ENCODE results near the gene CCDC78.
A peak's percentile ranks its signal among the peaks of the same experiment; 100 is the strongest.
"Not testable (repeated sequence)": the region's sequence is repeated elsewhere in the genome, so short reads cannot be mapped to it uniquely, and the experiment has no call there.

CCDC78 gene

DNA sequence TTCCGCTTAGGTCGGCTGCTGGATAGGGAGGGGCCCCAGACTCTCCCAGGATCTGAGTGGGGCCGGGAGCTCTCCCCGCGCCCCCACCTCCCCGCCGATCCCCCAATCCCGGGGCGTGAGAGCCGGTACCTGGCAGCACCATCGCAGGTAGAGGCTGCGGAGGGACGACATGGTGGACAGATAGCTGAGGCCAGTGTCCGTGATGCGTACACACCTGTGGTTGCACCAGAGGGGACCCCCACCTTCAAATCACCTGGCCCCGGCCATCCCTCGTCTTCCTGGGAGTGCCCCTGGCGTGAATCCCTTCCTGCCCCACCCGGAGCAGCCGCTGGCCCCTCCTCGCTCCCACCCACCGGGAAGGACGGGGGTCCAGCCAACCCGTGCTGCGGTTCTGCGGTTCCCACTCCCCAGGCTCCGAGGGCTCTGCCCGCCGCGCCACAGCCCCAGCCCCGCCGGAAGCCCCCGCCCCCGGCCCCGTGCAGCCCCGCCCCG, 31.3 kb downstream of the CCDC78 start:
- DNase-seq (ENCODE audit: low read depth in 4 of 4, low spot score in 1 of 4), result no peak

DNA sequence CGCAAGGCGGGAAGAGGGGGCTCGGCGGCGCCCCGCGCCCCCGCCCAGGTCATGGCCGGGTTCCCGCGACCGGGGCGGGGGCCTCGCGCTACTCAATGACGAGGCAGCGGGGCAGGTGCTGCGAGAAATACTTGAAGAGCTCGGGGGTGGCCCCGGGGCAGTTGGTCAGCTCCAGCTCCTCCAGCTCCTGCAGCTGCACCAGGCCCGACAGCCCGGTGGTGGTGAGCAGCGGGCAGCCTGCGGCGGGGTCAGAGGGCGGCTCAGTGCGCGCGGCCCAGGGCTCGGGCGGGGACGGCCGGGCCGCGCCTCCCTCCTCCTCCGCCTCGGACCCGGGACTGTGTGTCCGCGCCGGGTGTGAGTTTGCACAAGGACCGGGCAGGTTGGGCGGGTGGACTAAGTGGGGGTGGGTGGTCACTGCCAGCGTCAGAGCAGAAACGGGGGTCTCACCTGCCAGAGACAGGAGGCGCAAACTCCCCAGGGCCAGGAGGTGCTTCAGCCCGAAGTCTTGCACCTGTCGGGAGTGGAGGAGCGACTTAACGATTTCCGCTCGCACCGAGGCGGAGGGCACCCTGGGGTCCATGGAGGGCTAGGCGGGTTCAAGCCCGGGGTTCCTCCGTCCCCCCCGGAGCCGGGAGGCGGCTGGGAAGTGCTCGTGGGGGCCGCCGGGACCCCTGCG, 31.9 kb downstream of the CCDC78 start:
- no peak for DNase-seq (ENCODE audit: low read depth in 4 of 4, low spot score in 1 of 4)

DNA sequence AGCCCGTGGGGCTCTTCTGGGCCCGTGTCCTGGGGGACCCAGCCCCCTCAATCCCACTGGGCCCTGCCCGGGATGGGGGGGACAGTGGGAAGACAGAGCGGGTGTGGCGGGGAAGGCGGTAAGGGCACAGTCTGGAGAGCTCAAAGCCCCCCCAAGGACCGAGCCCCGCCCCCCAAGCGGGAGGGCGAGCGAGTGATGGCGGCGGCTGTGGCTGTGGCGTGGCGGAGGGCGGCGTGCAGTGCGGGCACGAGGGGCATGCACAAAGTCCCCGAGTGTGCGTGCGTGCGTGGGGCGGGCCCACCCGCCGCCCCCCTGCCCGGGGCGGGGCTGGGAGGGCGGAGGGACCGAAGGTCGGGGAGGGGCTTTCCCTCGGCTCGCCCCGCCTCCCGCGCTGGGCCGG, 32.5 kb downstream of the CCDC78 start:
- no peak for DNase-seq (ENCODE audit: low read depth in 4 of 4, low spot score in 1 of 4)

DNA sequence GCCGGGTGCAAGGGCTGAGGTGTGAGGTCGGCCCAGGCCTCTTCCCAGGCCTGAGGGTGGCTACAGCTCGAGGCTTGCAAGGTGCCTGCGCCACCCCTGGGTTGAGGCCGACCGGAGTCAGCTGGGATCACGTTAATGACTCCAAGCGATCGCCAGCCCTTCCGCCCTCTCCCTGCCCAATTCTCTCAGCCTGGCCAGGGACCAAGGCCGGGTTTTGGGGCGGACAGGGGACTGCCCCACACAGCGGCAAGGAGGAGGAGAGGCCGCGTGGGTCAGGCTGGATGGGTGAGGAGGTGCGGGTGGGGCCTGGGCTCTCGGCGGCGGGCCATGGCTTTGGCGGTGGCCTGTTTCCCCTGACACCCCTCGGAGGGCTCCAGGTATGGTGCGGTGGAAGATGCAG, 32.9 kb downstream of the CCDC78 start:
- no peak for DNase-seq (ENCODE audit: low read depth in 4 of 4, low spot score in 1 of 4)

DNA sequence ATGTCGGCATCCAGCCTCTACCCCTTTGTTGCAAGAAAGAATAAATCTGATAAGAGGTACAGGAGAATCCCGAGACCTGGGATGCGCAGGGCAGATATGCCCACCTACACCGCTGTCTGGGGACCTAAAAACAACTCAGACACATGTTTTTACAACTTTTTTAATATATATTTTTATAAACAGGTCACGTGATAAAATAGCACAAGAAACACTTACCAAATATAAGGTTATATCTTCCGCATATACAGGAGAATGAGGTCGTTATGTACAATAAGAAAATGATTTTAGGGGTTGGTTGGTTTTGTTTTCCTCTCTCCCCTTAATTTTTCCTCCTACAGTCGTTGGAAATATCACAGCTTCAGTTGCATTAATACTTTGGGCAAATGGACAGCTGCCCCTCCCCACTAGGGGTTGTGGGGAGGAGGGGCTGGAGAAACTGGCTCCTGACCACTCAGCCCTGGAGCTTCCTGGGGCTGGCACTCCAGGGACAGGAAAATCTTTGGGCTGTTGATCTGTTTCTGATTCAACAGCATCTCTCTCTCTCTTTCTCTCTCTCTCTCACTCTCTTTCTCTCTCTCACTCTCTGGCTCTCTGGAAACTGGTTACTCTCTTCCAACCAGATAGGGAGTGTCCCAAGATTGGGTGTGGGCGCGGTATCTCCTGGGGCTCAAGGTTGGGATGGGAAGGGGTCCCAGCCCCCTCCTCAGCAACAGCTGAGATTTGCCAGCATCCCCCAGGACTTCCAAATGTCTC, 33.7 kb downstream of the CCDC78 start:
- no peak for DNase-seq (ENCODE audit: low read depth in 4 of 4, low spot score in 1 of 4)

DNA sequence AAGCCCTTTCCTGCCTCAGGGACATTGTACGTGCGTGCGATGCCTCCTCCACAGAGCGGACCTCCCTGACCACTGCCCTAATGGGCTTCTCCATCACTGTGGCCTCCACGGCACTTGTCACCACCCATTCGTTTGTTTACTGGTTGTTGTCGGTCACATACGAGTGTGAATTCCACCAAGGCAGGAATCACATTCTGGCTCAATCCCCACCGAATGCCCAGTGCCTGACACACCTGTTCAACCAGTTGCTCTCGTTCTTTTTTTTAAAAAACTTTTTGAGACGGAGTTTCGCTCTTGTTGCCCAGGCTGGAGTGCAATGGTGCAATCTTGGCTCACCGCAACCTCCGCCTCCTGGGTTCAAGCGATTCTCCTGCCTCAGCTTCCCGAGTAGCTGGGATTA, 35.0 kb downstream of the CCDC78 start:
- not testable (repeated sequence) for DNase-seq (ENCODE audit: low read depth in 4 of 4, low spot score in 1 of 4)

DNA sequence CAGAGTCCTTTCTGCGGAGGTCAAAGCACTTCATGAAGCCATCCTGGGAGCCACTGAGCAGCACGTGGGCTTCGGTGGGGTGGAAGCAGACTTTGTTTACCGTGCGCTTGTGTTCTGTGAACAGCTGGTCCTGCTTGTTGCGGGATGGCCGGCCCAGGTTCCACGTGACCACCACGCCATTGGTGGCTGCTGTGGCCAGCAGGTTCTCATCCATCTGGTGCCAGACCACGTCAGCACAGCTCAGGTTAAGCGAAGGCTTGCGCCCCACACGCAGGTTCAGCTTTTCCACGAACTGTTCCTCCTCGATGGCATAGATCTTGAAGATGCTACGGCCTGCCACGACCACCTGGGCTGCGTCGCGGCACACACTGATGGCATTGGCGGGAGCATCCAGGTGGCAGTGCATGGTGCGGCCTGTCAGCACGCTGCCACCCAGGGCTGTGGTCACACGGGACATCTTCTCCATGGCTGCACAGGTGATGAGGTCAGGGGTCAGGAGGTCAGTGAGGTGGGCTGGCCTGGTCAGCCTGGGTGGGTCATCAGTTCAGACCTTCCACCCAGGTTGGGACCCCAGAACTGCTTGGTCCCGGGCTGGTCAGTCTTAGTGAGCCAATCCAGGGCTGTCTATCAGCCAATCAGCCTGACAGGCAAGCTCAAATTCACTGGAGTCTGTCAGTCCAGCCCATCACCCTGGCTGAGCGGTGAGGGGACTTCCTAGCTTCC, 36.9 kb downstream of the CCDC78 start:
- DNase-seq (ENCODE audit: low read depth in 4 of 4, low spot score in 1 of 4), result no peak

DNA sequence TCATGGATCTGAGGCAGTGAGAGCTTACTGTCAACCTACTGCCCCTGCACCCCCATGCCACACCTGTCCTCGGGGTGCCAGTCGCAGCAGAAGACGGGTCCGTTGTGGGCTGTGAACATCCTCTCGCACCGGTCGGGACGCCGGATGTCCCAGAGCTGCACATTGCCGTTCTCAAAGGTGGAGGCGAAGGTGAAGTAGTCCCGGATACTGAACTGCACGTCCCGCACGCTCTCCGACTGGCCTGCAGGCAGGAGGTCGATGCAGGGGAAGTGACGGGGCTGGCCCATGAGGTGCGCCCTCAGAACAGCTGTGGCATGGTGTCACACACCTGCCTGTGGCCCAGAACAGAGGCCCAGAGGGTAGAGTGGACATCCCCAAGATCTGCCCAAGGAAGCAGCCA, 38.7 kb downstream of the CCDC78 start:
- no peak for DNase-seq (ENCODE audit: low read depth in 4 of 4, low spot score in 1 of 4)

DNA sequence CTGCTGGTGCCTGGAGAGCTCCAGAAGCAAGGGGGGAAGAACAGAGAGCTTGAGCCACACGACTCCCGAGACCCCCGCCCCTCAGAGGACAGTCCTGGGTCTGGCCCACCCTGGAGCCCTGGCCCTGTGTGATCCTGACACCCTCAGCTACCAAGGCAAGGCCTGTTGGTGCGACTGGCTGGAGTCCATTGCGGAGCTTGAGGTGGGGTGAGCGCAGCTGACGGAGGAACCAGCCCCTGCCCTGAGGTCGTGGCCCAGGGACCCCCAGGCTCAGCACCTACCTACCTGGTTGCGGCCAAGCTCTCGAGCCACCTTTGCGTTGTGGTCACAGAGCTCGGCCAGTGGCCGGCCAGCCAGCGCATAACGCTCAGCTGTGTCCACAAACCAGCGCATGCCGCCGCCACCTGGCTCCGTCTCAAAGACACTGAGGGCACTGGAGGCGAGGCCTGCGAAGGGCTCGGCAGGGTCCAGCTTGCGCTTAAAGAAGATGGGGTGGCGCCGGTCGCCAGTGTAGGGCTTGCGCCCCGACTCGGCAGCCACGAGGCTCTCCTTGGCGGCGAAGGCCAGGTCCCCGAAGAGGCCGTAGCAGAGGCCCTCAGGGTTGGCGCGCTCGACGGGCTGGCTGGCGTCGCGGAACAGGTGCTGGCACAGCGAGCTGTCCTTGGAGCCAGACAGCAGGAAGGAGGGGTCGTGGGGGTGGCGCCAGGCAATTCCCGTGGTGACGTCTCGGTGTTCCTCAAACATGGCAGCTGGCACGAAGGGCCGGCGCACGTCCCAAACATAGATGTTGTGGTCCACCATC, 39.6 kb downstream of the CCDC78 start:
- no peak for DNase-seq (ENCODE audit: low read depth in 4 of 4, low spot score in 1 of 4)

DNA sequence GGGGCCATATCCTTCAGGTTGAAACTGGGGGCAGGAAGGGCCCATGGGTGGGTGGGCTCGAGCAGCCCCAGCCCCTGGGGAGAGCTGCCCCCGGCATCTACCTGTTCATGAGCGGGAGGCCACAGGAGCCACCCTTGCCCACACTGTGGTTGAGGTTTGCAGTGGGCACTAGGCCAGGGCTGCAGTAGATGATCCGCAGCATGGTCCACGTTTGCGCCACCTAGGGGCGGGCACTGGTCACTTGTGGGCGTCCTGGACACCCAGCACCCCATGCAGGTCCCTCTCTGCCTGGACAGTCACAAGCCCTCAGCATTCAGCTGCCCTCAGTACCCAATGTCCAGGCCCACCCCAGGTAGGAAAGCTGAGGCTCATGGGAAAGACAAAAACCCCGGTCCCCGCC, 40.3 kb downstream of the CCDC78 start:
- no peak for DNase-seq (ENCODE audit: low read depth in 4 of 4, low spot score in 1 of 4)

DNA sequence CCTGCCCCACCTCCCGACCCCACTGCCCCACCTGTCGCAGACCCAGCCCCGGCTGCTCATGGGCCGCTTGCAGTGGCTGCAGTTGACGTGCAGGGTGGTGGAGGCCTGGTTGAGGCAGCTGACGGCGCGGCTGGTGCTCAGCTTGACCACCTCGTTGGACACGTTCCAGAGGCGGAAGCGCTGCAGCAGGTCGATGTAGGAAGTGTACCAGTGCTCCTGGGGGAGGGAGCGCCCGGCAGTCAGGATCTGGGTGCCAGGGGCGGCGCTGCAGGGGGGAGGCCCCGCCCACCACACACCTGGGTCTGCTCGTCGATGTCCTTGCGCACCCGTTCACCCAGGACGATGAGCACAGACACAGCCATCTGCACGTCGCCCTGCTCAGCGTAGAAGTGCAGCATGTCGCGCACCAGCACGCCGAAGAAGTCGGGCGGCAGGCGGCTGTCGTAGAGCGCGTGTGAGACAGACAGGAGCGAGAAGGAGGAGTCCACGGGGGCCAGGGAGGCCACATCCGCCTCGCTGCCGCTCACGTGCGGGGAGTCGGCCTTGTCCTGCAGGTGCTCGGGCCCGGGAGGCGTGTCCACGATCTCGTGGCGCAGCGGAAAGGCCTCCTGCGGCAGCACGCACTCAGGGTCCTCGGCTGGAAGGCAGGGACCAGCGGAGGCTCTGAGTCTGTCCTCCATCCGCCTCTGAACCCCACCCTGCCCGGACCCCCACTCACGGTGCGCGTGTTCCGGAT, 41.1 kb downstream of the CCDC78 start:
- no peak for DNase-seq (ENCODE audit: low read depth in 4 of 4, low spot score in 1 of 4)

DNA sequence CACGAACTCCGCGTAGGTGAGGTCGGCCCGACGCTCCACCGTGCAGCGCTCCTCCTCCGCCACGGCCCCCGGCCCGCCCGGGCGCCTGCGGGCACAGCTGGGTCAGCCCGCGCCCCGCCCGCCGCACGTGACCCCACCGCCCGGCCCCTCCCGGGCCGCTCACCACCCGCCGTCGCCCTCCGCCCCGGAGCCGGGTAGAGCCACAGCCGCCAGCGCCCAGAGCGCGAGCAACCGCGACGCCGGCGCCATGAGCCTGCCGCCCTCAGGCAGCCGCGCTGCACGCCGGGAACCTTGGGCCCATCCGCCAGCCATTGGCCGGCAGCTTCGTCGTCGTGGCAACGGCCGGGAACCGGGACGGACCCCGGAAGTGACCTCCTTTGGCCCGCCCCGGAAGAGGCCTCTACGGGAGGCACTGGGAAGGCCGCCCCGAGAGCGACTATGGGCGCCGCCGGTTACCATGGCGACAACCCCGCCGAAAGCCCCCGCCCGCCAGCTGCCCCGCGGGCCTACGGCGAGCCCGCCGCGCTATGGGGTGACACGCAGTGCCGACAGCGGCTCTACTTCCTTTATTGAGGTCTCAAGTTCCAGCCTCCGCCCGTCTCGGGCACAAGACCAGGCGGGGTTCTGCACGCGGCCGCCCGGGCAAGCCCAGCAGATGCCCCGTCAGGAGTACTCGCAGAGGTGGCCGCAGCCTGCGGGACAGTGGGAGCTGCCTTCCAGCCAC, 42.0 kb downstream of the CCDC78 start, which contains the start of gene JMJD8:
JMJD8 (minus strand) TSS at position 264 of the 724 bp plus-strand sequence; CDS start at position 249, 15 bp downstream.
- peak; percentile 90 to 98 (median 96) for DNase-seq (ENCODE audit: low read depth in 4 of 4, low spot score in 1 of 4)

DNA sequence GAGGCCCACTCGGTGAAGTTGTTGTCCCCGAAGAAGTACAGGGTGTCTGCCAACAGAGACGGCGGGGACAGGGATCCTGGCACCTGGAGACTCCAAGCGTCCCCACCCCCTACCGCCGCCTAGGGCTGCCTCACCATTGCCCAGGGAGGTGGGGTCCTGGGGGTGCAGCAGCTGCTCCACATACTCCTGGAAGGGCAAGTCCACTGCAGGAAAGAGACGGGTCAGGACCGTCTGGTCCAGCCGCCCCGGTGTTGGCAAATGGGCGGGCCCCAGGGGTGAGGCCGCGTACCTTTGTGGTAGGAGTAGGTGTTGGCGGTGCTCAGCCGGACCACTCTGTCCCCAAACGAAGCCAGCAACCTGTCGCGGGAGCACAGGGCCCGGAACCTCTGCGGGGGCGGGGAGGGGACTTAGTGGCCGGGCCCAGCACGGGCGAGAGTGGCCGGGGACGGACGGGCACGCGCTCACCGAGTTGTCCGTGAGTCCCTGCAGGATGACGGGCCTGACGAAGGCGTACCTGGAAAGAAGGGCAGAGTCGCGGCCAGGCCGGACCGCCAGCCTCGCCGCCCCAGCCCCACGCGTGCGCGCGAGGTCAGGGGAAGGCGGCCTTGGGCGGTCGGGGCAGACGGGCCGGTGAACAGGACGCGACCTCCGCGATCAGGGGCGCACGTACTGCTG, 42.7 kb downstream of the CCDC78 start:
- no peak for DNase-seq (ENCODE audit: low read depth in 4 of 4, low spot score in 1 of 4)

DNA sequence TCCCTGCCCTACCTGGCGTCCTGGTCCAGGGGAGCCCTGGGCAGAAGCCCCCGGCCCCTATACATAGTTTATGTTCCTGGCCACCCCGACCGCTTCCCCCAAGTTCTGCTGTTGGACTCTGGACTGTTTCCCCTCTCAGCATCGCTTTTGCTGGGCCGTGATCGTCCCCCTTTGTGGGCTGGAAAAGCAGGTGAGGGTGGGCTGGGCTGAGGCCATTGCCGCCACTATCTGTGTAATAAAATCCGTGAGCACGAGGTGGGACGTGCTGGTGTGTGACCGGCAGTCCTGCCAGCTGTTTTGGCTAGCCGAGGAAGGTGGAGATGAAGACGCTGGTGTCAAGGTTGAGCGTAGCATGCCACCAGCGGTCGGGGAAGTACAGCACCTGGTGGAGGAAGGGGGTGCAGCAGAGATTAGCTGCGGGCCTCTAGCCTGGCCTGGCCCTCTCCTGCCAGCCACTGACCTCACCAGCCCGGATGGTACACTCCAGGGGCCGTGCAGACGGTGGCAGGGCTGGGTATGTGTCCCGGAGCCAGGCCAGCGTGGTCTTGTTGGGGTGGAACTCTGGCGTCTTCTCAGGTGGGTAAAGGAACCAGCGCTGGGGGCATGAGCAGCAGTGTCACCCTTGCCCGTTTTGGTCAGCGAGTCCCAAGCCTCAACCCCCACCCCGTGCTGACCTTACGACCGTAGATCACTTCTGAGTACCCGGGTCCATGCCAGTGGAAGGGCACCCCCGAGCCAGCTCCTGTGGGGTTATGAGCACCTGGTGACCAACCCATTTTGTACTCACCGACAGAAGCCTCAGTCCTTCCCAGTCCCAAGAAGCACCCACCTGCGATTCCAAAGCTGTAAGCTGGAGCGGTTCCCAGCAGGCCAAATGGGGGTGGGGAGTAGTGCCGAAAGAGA, 43.5 kb downstream of the CCDC78 start:
- DNase-seq (ENCODE audit: low read depth in 4 of 4, low spot score in 1 of 4), result no peak

DNA sequence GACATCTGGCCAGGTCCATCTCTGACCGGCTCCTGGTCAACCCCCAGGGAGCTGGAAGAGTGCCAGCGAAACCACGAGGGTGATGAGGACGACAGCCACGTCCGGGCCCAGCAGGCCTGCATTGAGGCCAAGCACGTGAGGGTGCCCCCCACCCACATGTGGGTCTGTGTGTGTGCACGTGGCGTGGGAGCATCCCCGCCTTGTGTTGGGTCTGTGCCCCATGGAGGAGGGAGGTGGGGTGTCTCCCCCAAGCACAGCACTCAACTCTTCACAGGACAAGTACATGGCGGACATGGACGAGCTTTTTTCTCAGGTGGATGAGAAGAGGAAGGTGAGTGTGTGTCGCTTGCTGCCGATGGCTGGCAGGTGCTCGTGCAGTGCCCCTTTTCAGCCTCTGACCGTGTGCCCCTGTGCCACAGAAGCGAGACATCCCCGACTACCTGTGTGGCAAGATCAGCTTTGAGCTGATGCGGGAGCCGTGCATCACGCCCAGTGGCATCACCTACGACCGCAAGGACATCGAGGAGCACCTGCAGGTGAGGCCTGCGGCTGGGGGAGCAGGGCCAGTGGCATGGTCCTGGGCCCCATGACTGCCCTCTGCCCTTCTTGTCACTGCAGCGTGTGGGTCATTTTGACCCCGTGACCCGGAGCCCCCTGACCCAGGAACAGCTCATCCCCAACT, 44.4 kb downstream of the CCDC78 start:
- no peak for DNase-seq (ENCODE audit: low read depth in 4 of 4, low spot score in 1 of 4)

DNA sequence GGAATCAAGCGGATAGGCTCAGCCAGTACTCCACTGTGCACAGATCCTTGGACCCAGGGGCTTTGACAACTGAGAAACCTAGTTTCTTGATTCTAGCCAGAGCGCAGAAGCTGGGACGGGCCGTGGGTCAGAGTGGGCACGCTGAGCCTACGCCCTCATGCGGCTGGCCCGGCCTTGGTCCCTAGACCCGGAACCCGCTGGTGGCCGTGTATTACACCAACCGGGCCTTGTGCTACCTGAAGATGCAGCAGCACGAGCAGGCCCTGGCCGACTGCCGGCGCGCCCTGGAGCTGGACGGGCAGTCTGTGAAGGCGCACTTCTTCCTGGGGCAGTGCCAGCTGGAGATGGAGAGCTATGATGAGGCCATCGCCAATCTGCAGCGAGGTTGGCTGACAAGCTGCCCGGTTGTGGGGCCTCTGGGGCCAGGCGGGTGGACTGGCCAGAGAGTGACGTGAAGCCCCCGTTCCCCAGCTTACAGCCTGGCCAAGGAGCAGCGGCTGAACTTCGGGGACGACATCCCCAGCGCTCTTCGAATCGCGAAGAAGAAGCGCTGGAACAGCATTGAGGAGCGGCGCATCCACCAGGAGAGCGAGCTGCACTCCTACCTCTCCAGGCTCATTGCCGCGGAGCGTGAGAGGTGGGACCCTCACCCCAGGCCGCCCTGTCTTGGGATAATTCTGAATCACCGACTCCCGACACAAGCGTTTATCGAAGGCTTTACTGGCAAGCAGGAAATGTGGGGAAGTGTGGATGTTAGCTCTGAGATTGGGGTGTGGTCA, 45.1 kb downstream of the CCDC78 start:
- no peak for DNase-seq (ENCODE audit: low read depth in 4 of 4, low spot score in 1 of 4)

DNA sequence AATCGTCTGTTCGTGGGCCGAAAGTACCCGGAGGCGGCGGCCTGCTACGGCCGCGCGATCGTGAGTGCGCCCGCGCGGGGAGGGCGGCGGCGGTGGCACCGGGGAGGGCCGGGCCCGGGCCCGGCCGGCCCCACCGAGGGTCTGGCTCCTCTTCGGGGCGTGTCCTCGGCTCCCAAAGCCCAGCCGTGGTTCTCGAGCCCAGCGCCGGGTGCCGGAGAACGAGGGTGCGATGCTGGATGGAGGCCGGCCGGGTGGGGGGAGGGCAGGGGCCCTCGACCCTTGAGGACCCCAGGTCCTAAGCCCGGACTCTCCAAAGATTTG, 45.7 kb downstream of the CCDC78 start:
- no peak for DNase-seq (ENCODE audit: low read depth in 4 of 4, low spot score in 1 of 4)

All from stimulated activated CD4-positive, alpha-beta T cell treated with anti-CD3 and anti-CD28 coated beads, Interleukin-1b, Interleukin-23, amount 100 ng/mL, for 24 hours (primary cell).